ENCODE data around the gene TLR10. TPM values are rescaled to one million over a fixed set of nuclear protein-coding genes. Genes with fewer than 3 reads are reported as not detected.
"Not testable (repeated sequence)": the region's sequence is repeated elsewhere in the genome, so short reads cannot be mapped to it uniquely, and the experiment has no call there.

The TLR10 gene
- polyA plus RNA-seq, 4 donors, result 0.20 to 0.98 (median 0.51) TPM

DNA sequence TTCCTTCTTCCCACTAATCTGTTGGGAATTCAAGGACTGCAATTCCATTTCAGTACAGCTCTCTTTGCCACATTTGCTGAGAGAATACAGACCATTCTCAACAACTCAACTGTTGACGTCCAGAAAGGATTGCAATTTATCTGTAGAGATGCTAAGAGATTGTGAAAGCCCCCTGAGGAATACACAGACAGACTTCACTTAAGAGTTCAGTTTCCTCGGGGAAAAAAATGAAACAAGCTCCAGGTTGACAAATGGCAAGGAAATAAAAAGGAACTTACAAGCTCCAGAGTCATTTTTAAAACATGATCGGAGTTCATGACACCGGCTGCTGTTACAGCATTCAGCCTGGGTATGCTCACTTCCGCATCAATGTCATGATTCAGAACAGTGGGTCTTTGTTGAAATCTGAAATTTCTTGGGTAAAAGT is 13.8 kb downstream of the TLR10 start:
- no peak for DNase-seq (ENCODE audit: low read depth in 4 of 4, low spot score in 3 of 4)

DNA sequence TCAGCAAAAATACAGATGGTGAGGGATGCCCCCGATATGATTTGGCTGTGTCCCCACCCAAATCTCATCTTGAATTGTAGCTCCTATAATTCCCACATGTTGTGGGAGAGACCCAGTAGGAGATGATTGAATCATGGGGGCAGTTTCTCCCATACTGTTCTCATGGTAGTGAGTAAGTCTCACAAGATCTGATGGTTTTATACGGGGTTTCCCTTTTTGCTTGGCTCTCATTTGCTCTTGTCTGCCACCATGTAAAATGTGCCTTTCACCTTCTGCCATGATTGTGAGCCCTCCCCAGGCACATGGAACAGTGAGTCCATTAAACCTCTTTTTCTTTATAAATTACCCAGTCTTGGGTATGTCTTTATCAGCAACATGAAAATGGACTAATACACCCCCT is 15.8 kb downstream of the TLR10 start:
- not testable (repeated sequence) for DNase-seq (ENCODE audit: low read depth in 4 of 4, low spot score in 3 of 4)

GRCh38 chr4:38765382-38765781 is 17.4 kb downstream of the TLR10 start:
- no peak for DNase-seq (ENCODE audit: low read depth in 4 of 4, low spot score in 3 of 4)

- no peak for DNase-seq (ENCODE audit: low read depth in 4 of 4, low spot score in 3 of 4)
These were observed 18.5 kb downstream of the TLR10 start for GRCh38 chr4:38764277-38764676.

GRCh38 chr4:38762560-38762959 is 20.2 kb downstream of the TLR10 start:
- DNase-seq (ENCODE audit: low read depth in 4 of 4, low spot score in 3 of 4), result no peak

GRCh38 chr4:38759790-38760122 is 23.0 kb downstream of the TLR10 start:
- no peak for DNase-seq (ENCODE audit: low read depth in 4 of 4, low spot score in 3 of 4)

DNA sequence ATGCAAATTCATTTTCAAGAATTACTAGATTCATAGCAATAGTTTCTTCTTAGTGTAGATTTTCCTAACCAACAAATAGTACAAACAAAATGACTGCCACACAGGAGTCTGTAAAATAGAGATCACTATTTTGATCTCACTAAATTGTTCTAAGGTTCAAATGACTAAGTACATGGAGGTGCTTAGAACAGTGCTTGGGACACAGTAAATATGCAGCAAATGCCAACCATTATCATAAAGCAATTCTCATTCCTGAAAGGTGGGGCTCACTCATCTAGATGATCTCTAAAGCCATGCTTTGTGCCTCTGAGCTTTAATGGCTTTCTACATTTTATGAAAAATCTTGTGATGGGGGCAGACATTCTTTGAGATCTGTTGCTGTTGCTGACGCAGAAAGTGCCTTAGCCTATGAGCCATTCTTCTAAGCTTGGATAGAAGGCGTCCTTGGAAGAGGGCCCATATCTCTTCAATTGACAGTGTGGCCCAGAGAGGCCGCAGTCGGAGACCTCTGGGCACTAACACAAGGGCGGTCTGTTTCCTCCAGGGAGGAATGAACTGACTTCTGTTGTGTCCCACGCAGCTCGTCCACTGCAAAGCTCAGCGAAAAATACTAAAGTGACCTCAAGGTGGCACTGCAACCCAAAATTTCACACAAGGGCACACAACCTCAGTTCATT is 23.5 kb downstream of the TLR10 start:
- peak in 3 of 4 donors; percentile 46 to 50 (median 49) for DNase-seq (ENCODE audit: low read depth in 4 of 4, low spot score in 3 of 4)

GRCh38 chr4:38757945-38758600 is 24.7 kb downstream of the TLR10 start:
- no peak for DNase-seq (ENCODE audit: low read depth in 4 of 4, low spot score in 3 of 4)

GRCh38 chr4:38752941-38753806 is 29.6 kb downstream of the TLR10 start:
- peak; percentile 84 to 92 (median 86) for DNase-seq (ENCODE audit: low read depth in 4 of 4, low spot score in 3 of 4)

DNA sequence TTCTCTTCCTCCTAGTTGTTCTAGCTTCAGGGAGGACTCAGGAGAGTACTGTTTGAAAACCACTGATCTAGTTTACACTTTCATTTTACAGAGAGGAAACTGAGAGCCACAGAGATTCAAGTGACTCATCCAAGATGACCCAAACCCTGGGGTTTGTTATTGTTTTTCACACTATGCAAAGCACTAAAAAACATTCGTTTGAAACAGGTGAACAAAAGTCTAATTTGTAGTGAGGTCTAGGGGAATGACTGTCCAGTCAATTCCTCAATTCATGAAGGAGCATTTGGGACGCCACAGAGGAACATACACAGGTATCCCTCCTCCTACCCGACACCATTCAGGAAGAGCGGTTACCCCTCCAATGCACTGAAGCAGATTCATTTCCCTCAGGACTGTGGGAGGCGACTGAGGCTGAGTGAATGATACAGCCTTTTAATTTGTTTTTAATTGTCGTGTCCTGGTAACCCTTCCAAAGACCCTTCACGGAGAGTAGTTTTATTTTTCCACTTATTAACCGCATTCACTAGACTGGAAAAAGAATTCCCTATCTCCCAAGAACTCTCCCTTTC is 30.3 kb downstream of the TLR10 start:
- DNase-seq (ENCODE audit: low read depth in 4 of 4, low spot score in 3 of 4), result peak in 1 of 4 donors; percentile 50

DNA sequence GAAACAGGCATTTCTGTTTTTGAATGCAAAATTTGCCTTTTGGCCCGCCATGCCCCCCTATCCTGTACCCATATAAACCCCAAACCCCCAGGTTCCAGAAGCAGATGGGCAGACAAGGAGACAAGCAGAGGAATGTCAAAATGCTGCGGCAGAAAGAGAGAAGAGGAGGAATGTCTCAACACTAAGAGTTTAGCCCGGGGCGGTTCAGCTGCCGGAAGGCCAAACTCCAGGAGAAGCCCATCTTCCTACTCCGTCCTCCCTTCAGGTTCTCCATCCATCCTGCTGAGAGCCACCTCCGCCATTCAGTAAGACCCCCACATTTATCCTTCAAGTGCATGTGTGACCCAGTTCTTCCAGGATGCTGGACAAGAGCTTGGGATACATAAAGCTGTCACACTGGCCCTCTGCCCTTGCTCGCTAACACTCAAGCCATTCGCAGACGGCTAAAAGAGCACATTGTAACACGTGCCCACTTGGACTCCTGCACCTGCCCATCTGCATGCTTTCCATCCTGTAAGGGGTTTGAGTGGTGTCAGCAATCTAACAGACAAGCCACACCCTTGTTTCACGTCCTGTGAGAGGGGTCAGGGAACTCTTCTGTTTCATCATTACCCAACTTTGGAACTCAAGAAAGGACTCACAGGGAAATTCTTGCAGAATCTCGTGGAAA is 31.3 kb downstream of the TLR10 start:
- DNase-seq (ENCODE audit: low read depth in 4 of 4, low spot score in 3 of 4), result no peak

GRCh38 chr4:38749336-38749735 is 33.5 kb downstream of the TLR10 start:
- no peak for DNase-seq (ENCODE audit: low read depth in 4 of 4, low spot score in 3 of 4)

GRCh38 chr4:38747629-38748028 is 35.2 kb downstream of the TLR10 start:
- no peak for DNase-seq (ENCODE audit: low read depth in 4 of 4, low spot score in 3 of 4)

GRCh38 chr4:38745881-38746280 is 36.9 kb downstream of the TLR10 start:
- DNase-seq (ENCODE audit: low read depth in 4 of 4, low spot score in 3 of 4), result no peak

GRCh38 chr4:38743866-38744265 is 38.9 kb downstream of the TLR10 start:
- DNase-seq (ENCODE audit: low read depth in 4 of 4, low spot score in 3 of 4), result no peak

DNA sequence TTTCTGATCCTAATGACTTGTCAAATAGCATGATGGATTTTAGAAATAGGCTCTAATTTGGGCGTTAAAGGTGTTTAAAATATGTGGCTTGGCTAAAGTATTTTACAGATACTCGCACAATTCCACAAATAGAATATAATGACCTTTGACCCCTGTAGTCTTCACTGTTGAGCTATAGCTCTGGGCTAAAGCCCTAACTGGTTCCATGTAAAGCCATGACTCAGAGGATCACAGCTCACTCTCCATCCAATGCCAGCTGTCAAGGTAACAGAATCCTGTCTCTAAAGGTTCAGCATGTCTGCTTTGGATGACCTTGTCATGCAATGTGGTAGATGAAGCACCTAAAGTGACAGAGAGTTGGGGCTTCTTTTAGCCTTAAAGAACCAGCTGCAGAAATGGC is 42.5 kb downstream of the TLR10 start:
- DNase-seq (ENCODE audit: low read depth in 4 of 4, low spot score in 3 of 4), result no peak

- no peak for DNase-seq (ENCODE audit: low read depth in 4 of 4, low spot score in 3 of 4)
These were observed 43.6 kb downstream of the TLR10 start for GRCh38 chr4:38738940-38739803.

DNA sequence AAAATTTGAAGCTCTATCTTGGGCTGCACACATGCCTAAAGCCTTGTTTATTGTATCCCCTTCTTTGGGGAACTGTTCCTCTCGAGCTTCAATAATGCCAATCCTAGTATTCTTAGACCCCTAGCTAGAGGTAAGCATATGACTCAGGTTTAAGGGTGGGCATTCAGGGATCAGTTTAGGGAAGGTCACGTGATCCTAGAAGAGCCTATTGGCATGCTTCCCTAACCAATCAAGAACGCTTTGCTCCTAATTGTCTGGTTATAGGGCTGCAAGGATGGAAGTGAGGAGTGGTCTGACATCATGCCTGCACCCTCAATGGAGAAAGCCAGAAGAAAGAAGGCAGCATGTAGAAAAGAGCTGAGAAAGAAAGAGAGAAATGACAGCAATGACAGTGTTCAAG is 46.9 kb downstream of the TLR10 start:
- no peak for DNase-seq (ENCODE audit: low read depth in 4 of 4, low spot score in 3 of 4)

DNA sequence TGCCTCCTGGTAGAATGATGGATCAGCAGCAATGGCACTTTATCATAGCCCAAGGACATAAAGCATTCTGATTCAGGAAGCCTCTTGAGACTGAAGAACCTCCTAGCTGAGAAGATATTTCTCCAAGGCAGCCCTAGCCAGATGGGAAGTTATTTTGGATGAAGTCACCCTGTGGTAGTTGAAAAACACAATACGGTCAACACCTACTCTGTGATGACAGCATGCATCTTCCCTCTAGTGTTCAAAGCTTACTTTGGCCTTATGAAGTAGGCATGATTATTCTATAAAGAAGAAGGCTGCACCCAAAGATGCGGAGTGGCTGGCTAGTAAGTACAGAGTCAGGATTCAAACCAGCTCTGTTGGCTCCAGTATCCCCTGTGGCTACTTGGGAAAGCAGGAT is 47.9 kb downstream of the TLR10 start:
- no peak for DNase-seq (ENCODE audit: low read depth in 4 of 4, low spot score in 3 of 4)

GRCh38 chr4:38734446-38734845 is 48.3 kb downstream of the TLR10 start:
- DNase-seq (ENCODE audit: low read depth in 4 of 4, low spot score in 3 of 4), result no peak
